Hindlimb muscle (tissue), 1 donor: ENCODE results near the gene KCNH6. TPM values are rescaled to one million over a fixed set of nuclear protein-coding genes. Genes with fewer than 3 reads are reported as not detected.

ENCODE experiments used
- DNase-seq: peaks from one replicate; pipeline ENCODE4 v3.0.0-alpha.2; 2013
- polyA plus RNA-seq: library from polyadenylated mRNA; unstranded; fragments of 120-200 nt; gene quantifications from one replicate; pipeline ENCODE4 v1.2.1, GENCODE V29; 2013; ENCODE audit not compliant: insufficient read length

KCNH6 gene
- polyA plus RNA-seq, 1 donor, result not detected

- no peak for DNase-seq
These were observed 11.0 kb downstream of the KCNH6 start for GRCh38 chr17:63534078-63534570.

- no peak for DNase-seq
These were observed 11.8 kb downstream of the KCNH6 start for GRCh38 chr17:63534816-63535455.

GRCh38 chr17:63535640-63536039 lies 12.5 kb downstream of the KCNH6 start:
- DNase-seq, result no peak

GRCh38 chr17:63537001-63537400 lies 13.8 kb downstream of the KCNH6 start:
- no peak for DNase-seq

GRCh38 chr17:63537991-63538692 lies 15.0 kb downstream of the KCNH6 start:
- no peak for DNase-seq

- no peak for DNase-seq
These were observed 15.8 kb downstream of the KCNH6 start for GRCh38 chr17:63538693-63539595.

- no peak for DNase-seq
These were observed 17.4 kb downstream of the KCNH6 start for GRCh38 chr17:63540590-63540989.

GRCh38 chr17:63542218-63542545 lies 19.0 kb downstream of the KCNH6 start:
- DNase-seq, result no peak

- no peak for DNase-seq
These were observed 20.0 kb downstream of the KCNH6 start for GRCh38 chr17:63542942-63543821.

- no peak for DNase-seq
These were observed 20.8 kb downstream of the KCNH6 start for GRCh38 chr17:63543822-63544420.

GRCh38 chr17:63544467-63545301 lies 21.5 kb downstream of the KCNH6 start:
- DNase-seq, result no peak

- no peak for DNase-seq
These were observed 23.3 kb downstream of the KCNH6 start for GRCh38 chr17:63546308-63547082.

- no peak for DNase-seq
These were observed 23.9 kb downstream of the KCNH6 start for GRCh38 chr17:63547083-63547523.

- no peak for DNase-seq
These were observed 26.3 kb downstream of the KCNH6 start for GRCh38 chr17:63549289-63549945.

- DNase-seq, result peak; percentile 100
These were observed 27.0 kb downstream of the KCNH6 start, which contains the start of gene DCAF7 for GRCh38 chr17:63549946-63550816. TSS of gene DCAF7 (plus strand) at chr17:63550477. CDS start at chr17:63550678, 201 bp downstream.

GRCh38 chr17:63550817-63551639 lies 27.9 kb downstream of the KCNH6 start:
- DNase-seq, result peak; percentile 50

- DNase-seq, result no peak
These were observed 29.1 kb downstream of the KCNH6 start for GRCh38 chr17:63552211-63552610.
